Measurements from ENCODE around the gene ZNF138.

- no peak for TF ChIP-seq POLR2AphosphoS5 (IDR thresholded peaks at IDR 0.05; ENCODE audit: low read depth, low read length)
- TF ChIP-seq TAF1 (IDR thresholded peaks at IDR 0.05; ENCODE audit: low read depth, low read length) = no peak
- no peak for TF ChIP-seq POLR2A (IDR thresholded peaks at IDR 0.05; ENCODE audit: low read depth, low read length)
Observed at GRCh38 chr7:64875658-64876406, 81.6 kb downstream of the ZNF138 start.

Measured in GM12891 (cell line).